ENCODE measurements around the gene SESN3.

DNA sequence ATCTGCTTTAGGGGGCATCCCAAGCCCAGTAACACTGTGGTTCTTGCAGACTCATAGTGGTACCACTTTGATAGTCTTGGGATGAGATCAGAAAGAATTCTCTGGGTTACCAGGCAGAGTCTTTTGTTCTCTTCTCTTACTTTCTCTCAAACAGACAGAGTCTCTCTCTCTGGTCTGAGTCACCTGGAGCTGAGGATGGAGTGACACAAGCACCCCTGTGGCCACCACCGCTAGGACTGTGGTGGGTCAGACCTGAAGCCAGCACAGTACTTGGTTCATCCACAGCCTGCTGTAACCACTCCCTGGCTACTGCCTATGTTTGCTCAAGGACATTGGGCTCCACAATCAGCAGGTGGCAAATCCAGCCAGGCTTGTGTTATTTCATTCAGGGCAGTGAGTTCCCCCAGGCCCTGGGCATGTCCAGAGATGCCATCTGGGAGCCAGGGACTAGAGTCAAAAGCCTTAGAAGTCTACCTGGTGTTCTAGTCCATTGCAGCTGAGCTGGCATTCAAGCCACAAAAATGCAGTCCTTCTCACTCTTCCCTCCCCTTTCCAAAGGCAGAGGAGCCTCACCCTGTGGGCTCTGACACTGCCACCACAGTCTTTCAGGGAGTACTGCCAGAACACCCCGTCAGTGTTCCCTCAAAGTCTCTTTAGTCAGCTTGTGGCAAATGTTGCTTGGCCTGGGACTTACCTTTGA is 111.5 kb downstream of the SESN3 start:
- TF ChIP-seq, protein P1, sequence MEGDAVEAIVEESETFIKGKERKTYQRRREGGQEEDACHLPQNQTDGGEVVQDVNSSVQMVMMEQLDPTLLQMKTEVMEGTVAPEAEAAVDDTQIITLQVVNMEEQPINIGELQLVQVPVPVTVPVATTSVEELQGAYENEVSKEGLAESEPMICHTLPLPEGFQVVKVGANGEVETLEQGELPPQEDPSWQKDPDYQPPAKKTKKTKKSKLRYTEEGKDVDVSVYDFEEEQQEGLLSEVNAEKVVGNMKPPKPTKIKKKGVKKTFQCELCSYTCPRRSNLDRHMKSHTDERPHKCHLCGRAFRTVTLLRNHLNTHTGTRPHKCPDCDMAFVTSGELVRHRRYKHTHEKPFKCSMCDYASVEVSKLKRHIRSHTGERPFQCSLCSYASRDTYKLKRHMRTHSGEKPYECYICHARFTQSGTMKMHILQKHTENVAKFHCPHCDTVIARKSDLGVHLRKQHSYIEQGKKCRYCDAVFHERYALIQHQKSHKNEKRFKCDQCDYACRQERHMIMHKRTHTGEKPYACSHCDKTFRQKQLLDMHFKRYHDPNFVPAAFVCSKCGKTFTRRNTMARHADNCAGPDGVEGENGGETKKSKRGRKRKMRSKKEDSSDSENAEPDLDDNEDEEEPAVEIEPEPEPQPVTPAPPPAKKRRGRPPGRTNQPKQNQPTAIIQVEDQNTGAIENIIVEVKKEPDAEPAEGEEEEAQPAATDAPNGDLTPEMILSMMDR (IDR thresholded peaks at IDR 0.05; ENCODE audit: insufficient read depth, low read length) = no peak
- TF ChIP-seq POLR2AphosphoS5 (IDR thresholded peaks at IDR 0.05; ENCODE audit: low read depth) (no peak), SPI1 (IDR thresholded peaks at IDR 0.05; ENCODE audit: borderline replicate concordance, low read depth) (no peak), GABPA (IDR thresholded peaks at IDR 0.05; ENCODE audit: low read depth) (no peak)
- TF ChIP-seq, protein P2, sequence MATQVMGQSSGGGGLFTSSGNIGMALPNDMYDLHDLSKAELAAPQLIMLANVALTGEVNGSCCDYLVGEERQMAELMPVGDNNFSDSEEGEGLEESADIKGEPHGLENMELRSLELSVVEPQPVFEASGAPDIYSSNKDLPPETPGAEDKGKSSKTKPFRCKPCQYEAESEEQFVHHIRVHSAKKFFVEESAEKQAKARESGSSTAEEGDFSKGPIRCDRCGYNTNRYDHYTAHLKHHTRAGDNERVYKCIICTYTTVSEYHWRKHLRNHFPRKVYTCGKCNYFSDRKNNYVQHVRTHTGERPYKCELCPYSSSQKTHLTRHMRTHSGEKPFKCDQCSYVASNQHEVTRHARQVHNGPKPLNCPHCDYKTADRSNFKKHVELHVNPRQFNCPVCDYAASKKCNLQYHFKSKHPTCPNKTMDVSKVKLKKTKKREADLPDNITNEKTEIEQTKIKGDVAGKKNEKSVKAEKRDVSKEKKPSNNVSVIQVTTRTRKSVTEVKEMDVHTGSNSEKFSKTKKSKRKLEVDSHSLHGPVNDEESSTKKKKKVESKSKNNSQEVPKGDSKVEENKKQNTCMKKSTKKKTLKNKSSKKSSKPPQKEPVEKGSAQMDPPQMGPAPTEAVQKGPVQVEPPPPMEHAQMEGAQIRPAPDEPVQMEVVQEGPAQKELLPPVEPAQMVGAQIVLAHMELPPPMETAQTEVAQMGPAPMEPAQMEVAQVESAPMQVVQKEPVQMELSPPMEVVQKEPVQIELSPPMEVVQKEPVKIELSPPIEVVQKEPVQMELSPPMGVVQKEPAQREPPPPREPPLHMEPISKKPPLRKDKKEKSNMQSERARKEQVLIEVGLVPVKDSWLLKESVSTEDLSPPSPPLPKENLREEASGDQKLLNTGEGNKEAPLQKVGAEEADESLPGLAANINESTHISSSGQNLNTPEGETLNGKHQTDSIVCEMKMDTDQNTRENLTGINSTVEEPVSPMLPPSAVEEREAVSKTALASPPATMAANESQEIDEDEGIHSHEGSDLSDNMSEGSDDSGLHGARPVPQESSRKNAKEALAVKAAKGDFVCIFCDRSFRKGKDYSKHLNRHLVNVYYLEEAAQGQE (IDR thresholded peaks at IDR 0.05; ENCODE audit: insufficient replicate concordance, low read depth) = no peak

All from HL-60 (cell line).